Ovary (tissue), 3 donors: ENCODE data around the gene FER1L5.

Experiments used
- EP300 ChIP-seq: sonication (generic); formaldehyde crosslinking; IDR thresholded peaks from one replicate; pipeline ENCODE4 v1.6.1; 2017; ENCODE audit warnings: antibody characterized with exemption
- POLR2A ChIP-seq: fragments of 450-650 bp; IDR thresholded peaks from one replicate; pipeline ENCODE4 v1.6.1; 2017; ENCODE audit warnings: antibody characterized with exemption, mild to moderate bottlenecking, moderate library complexity
- TF ChIP-seq, protein P1 (sequence below), 3 donors: fragments of 450-650 bp in 2 of 3; fragments of 200-600 bp in 1 of 3; IDR thresholded peaks; one replicate each; pipeline versions ENCODE4 v1.5.1 to v1.8.0; 2016 to 2022; ENCODE audit warnings: antibody characterized with exemption in 3 of 3, mild to moderate bottlenecking in 1 of 3
- donor health status: DM: no; HTN: no; CAD: no.

DNA sequence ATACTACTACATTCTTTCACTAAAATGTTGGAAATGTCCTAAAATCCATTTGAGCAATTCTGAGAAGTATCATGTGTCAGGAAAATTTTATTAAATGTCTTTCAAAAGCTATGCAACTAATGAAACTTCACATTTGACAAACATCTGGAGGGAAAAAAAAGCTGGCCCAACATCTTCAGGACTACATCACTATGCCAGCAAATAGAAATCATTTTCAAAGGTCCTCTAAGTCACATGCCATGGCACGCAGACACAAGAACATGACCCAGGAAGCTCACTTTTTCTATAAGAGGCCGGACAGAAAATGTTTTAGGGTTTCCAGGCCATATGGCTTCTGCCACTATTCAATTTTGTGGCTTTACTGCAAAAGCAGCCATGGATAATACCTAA lies 16.0 kb upstream of the FER1L5 start:
- TF ChIP-seq, protein P1, sequence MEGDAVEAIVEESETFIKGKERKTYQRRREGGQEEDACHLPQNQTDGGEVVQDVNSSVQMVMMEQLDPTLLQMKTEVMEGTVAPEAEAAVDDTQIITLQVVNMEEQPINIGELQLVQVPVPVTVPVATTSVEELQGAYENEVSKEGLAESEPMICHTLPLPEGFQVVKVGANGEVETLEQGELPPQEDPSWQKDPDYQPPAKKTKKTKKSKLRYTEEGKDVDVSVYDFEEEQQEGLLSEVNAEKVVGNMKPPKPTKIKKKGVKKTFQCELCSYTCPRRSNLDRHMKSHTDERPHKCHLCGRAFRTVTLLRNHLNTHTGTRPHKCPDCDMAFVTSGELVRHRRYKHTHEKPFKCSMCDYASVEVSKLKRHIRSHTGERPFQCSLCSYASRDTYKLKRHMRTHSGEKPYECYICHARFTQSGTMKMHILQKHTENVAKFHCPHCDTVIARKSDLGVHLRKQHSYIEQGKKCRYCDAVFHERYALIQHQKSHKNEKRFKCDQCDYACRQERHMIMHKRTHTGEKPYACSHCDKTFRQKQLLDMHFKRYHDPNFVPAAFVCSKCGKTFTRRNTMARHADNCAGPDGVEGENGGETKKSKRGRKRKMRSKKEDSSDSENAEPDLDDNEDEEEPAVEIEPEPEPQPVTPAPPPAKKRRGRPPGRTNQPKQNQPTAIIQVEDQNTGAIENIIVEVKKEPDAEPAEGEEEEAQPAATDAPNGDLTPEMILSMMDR (IDR thresholded peaks at IDR 0.05): no peak
- no peak for TF ChIP-seq POLR2A
- no peak for TF ChIP-seq EP300
